GM23338 (cell line): ENCODE measurements around the gene NFIB. TPM values are rescaled to one million over a fixed set of nuclear protein-coding genes. Genes with fewer than 3 reads are reported as not detected.

Source experiments
- ATAC-seq: fragments of 200-7000 bp; cut with Tn5 transposase; 3 replicates; pipeline ENCODE4 v1.9.1; 2020
- DNase-seq: peaks from one replicate; pipeline ENCODE4 v3.0.0-alpha.2; 2015; ENCODE audit warnings: low spot score
- H2AFZ ChIP-seq: fragments of 200-600 bp; sonication (generic); 2 replicates; pipeline ENCODE4 v1.8.0; 2016; ENCODE audit warnings: antibody characterized with exemption, mild to moderate bottlenecking, moderate library complexity
- H3F3A ChIP-seq: fragments of 200-600 bp; sonication (generic); replicated peaks from 2 replicates; pipeline ENCODE4 v1.8.0; 2017; ENCODE audit warnings: antibody characterized with exemption, mixed run types, low read depth
- H3K27ac ChIP-seq: fragments of 200-600 bp; sonication (generic); 2 replicates; pipeline ENCODE4 v1.6.1; 2016; ENCODE audit warnings: low read depth
- H3K27me3 ChIP-seq: fragments of 200-600 bp; sonication (generic); 2 replicates; pipeline ENCODE4 v1.8.0; 2016; ENCODE audit warnings: mild to moderate bottlenecking, mixed run types, moderate library complexity; ENCODE audit not compliant: insufficient read depth
- H3K36me3 ChIP-seq: fragments of 200-600 bp; sonication (generic); 2 replicates; pipeline ENCODE4 v1.8.0; 2016; ENCODE audit warnings: mild to moderate bottlenecking; ENCODE audit not compliant: insufficient read depth
- H3K4me1 ChIP-seq: fragments of 200-600 bp; sonication (generic); 2 replicates; pipeline ENCODE4 v1.8.0; 2016; ENCODE audit warnings: mild to moderate bottlenecking, moderate library complexity; ENCODE audit not compliant: insufficient read depth
- H3K4me2 ChIP-seq: fragments of 200-600 bp; sonication (generic); 2 replicates; pipeline ENCODE4 v1.7.1; 2017; ENCODE audit warnings: mixed run types
- H3K4me3 ChIP-seq: fragments of 200-600 bp; sonication (generic); 2 replicates; pipeline ENCODE4 v1.6.1; 2016; ENCODE audit warnings: mixed run types
- H3K79me2 ChIP-seq: fragments of 200-600 bp; sonication (generic); replicated peaks from 2 replicates; pipeline ENCODE4 v1.8.0; 2017; ENCODE audit warnings: mild to moderate bottlenecking; ENCODE audit not compliant: insufficient read depth
- H3K9me2 ChIP-seq: fragments of 200-600 bp; sonication (generic); 2 replicates; pipeline ENCODE4 v1.8.0; 2017; ENCODE audit not compliant: insufficient read depth
- H4K20me1 ChIP-seq: fragments of 200-600 bp; sonication (generic); replicated peaks from 2 replicates; pipeline ENCODE4 v1.8.0; 2017; ENCODE audit warnings: mild to moderate bottlenecking; ENCODE audit not compliant: insufficient read depth
- H3K27ac Mint-ChIP-seq: 2 replicates; pipeline ENCODE4 v1.8.0; 2020; ENCODE audit warnings: inconsistent platforms, mild to moderate bottlenecking, moderate library complexity, mixed read lengths
- H3K27me3 Mint-ChIP-seq: 3 replicates; pipeline ENCODE4 v1.8.0; 2022; ENCODE audit warnings: low read depth, mild to moderate bottlenecking, moderate library complexity, mixed read lengths, inconsistent platforms; ENCODE audit not compliant: insufficient read depth, poor library complexity
- H3K36me3 Mint-ChIP-seq: 3 replicates; pipeline ENCODE4 v1.8.0; 2021; ENCODE audit warnings: low read depth, mild to moderate bottlenecking, inconsistent platforms, moderate library complexity, mixed read lengths
- H3K4me1 Mint-ChIP-seq: 3 replicates; pipeline ENCODE4 v1.8.0; 2020; ENCODE audit warnings: mild to moderate bottlenecking, inconsistent platforms, mixed read lengths
- H3K4me3 Mint-ChIP-seq: 3 replicates; pipeline ENCODE4 v1.8.0; 2021; ENCODE audit warnings: moderate library complexity, mild to moderate bottlenecking, inconsistent platforms, mixed read lengths
- H3K9me3 Mint-ChIP-seq: 3 replicates; pipeline ENCODE4 v1.8.0; 2020; ENCODE audit warnings: moderate library complexity, mild to moderate bottlenecking, inconsistent platforms, mixed read lengths
- CREB1 ChIP-seq: fragments of 250-450 bp; sonication (Bioruptor Pico); IDR thresholded peaks from 2 replicates; pipeline ENCODE4 v1.5.0; 2020; ENCODE audit warnings: low read depth, mild to moderate bottlenecking, moderate library complexity
- EZH2 ChIP-seq: fragments of 200-600 bp; sonication (generic); IDR thresholded peaks from one replicate; pipeline ENCODE4 v1.8.0; 2017; ENCODE audit warnings: antibody characterized with exemption, mild to moderate bottlenecking, low read depth; ENCODE audit not compliant: unreplicated experiment
- EZH2phosphoT487 ChIP-seq: fragments of 200-600 bp; sonication (generic); IDR thresholded peaks from one replicate; pipeline ENCODE4 v1.8.1; 2018; ENCODE audit warnings: antibody characterized with exemption; ENCODE audit not compliant: unreplicated experiment
- JUNB ChIP-seq: IDR thresholded peaks from one replicate; pipeline ENCODE4 v1.6.1; 2016; ENCODE audit warnings: antibody characterized with exemption; ENCODE audit not compliant: unreplicated experiment
- NANOG ChIP-seq: IDR thresholded peaks from 2 replicates; pipeline ENCODE4 v1.6.1; 2016; ENCODE audit warnings: antibody characterized with exemption, borderline replicate concordance
- POLR2AphosphoS5 ChIP-seq: IDR thresholded peaks from 2 replicates; pipeline ENCODE4 v1.6.1; 2016; ENCODE audit warnings: antibody characterized with exemption, low read depth
- STAT1 ChIP-seq: IDR thresholded peaks from one replicate; pipeline ENCODE4 v1.6.1; 2016; ENCODE audit warnings: antibody characterized with exemption; ENCODE audit not compliant: unreplicated experiment
- ZNF114 ChIP-seq: fragments of 250-450 bp; sonication (Bioruptor Pico); IDR thresholded peaks from 2 replicates; pipeline ENCODE4 v1.5.0; 2020; ENCODE audit warnings: mild to moderate bottlenecking, moderate library complexity
- ZNF331 ChIP-seq: fragments of 250-450 bp; sonication (Bioruptor Pico); IDR thresholded peaks from 2 replicates; pipeline ENCODE4 v1.5.0; 2020; ENCODE audit warnings: low read depth, mild to moderate bottlenecking, moderate library complexity
- polyA plus RNA-seq: library from polyadenylated mRNA; unstranded; fragments of >200 nt; fragmentation: Nextera tagmentation; extraction: Ambion mirVana; gene quantifications from 2 replicates; pipeline ENCODE4 v1.2.1, GENCODE V29; 2016
- total RNA-seq: library from RNA; depleted of rRNA; stranded (reverse); fragments of >200 nt; shearing (Covaris generic); gene quantifications from 2 replicates; pipeline ENCODE4 v1.2.3, GENCODE V29; 2014
- TF ChIP-seq, protein P1 (sequence below), 2 experiments: fragments of 200-600 bp in 1 of 2; sonication (generic) in 1 of 2; conservative IDR thresholded peaks; 2 replicates each; pipeline versions ENCODE4 v1.5.1 to v1.6.1; 2016 to 2017; ENCODE audit warnings: antibody characterized with exemption in 2 of 2, low read depth in 2 of 2, mild to moderate bottlenecking in 2 of 2, moderate library complexity in 1 of 2
- TF ChIP-seq, protein P2 (sequence below): IDR thresholded peaks from 2 replicates; pipeline ENCODE4 v1.6.1; 2016; ENCODE audit warnings: antibody characterized with exemption
- TF ChIP-seq, protein P3 (sequence below): fragments of 250-450 bp; sonication (Bioruptor Pico); IDR thresholded peaks from 2 replicates; pipeline ENCODE4 v1.5.0; 2020; ENCODE audit warnings: mild to moderate bottlenecking, moderate library complexity
- TF ChIP-seq, protein P4 (sequence below): IDR thresholded peaks from one replicate; pipeline ENCODE4 v1.6.1; 2018; ENCODE audit warnings: antibody characterized with exemption; ENCODE audit not compliant: unreplicated experiment

Gene NFIB
- total and polyA plus RNA-seq, 2 experiments from 2014 or later, result 3.9 to 4.7 TPM

DNA sequence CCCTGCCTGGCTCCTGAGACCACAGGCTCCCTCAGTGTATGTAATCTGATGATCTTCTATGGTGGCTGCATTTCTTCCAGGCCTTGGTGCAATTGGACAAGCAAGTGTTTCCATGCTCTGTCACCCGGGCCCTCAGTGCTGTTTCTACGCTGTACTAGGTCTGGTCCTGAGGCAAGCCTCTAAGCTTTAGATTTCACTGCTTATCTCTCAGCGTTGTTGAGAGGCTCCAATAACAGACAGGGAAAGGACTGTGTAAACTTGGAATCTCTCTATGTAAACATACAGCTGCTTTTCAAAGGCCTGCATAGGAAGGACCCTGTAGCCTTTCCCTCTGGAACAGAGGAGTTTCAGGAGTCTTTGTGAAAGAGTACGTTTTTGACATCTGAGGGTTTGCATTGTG, 38.6 kb upstream of the NFIB start:
- Histone ChIP-seq H3K36me3 (peaks cover 5% of the 10 kb centered on the region; the same call in 1 of the 2 replicates), H3K27me3 (peaks cover 73% of the 10 kb centered on the region), H4K20me1 (no peaks in the 10 kb centered on the region), H3K4me1 (peaks cover 72% of the 10 kb centered on the region), H3K27ac (no peak overlapping the region), H3K9me2 (no peaks in the 10 kb centered on the region), H2AFZ (0 out of 2 replicates have a peak overlapping the region, but pooled peaks have one; percentile 5), H3K4me3 (no peak overlapping the region), H3K4me2 (no peak overlapping the region), H3K79me2 (no peaks in the 10 kb centered on the region), H3F3A (peaks cover 6% of the 10 kb centered on the region; the same call in 1 of the 2 replicates)
- Mint-ChIP-seq H3K9me3 (no peaks in the 10 kb centered on the region; the same call in 2 of the 3 replicates), H3K36me3 (no peaks in the 10 kb centered on the region), H3K4me3 (no peak overlapping the region), H3K27me3 (peaks cover 68% of the 10 kb centered on the region), H3K27ac (no peak overlapping the region), H3K4me1 (peaks cover 54% of the 10 kb centered on the region)
- TF ChIP-seq, protein P1, sequence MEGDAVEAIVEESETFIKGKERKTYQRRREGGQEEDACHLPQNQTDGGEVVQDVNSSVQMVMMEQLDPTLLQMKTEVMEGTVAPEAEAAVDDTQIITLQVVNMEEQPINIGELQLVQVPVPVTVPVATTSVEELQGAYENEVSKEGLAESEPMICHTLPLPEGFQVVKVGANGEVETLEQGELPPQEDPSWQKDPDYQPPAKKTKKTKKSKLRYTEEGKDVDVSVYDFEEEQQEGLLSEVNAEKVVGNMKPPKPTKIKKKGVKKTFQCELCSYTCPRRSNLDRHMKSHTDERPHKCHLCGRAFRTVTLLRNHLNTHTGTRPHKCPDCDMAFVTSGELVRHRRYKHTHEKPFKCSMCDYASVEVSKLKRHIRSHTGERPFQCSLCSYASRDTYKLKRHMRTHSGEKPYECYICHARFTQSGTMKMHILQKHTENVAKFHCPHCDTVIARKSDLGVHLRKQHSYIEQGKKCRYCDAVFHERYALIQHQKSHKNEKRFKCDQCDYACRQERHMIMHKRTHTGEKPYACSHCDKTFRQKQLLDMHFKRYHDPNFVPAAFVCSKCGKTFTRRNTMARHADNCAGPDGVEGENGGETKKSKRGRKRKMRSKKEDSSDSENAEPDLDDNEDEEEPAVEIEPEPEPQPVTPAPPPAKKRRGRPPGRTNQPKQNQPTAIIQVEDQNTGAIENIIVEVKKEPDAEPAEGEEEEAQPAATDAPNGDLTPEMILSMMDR (conservative IDR thresholded peaks at IDR 0.05; ENCODE audit: low read depth in 2 of 2), result no peak
- TF ChIP-seq CREB1 (CRISPR knock-in tag) (no peak), NANOG (no peak), POLR2AphosphoS5 (no peak), ZNF114 (CRISPR knock-in tag) (no peak), JUNB (no peak), EZH2phosphoT487 (no peak), ZNF331 (CRISPR knock-in tag) (no peak), STAT1 (no peak), EZH2 (no peak)
- TF ChIP-seq, protein P2, sequence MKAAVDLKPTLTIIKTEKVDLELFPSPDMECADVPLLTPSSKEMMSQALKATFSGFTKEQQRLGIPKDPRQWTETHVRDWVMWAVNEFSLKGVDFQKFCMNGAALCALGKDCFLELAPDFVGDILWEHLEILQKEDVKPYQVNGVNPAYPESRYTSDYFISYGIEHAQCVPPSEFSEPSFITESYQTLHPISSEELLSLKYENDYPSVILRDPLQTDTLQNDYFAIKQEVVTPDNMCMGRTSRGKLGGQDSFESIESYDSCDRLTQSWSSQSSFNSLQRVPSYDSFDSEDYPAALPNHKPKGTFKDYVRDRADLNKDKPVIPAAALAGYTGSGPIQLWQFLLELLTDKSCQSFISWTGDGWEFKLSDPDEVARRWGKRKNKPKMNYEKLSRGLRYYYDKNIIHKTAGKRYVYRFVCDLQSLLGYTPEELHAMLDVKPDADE, result no peak
- TF ChIP-seq, protein P3, sequence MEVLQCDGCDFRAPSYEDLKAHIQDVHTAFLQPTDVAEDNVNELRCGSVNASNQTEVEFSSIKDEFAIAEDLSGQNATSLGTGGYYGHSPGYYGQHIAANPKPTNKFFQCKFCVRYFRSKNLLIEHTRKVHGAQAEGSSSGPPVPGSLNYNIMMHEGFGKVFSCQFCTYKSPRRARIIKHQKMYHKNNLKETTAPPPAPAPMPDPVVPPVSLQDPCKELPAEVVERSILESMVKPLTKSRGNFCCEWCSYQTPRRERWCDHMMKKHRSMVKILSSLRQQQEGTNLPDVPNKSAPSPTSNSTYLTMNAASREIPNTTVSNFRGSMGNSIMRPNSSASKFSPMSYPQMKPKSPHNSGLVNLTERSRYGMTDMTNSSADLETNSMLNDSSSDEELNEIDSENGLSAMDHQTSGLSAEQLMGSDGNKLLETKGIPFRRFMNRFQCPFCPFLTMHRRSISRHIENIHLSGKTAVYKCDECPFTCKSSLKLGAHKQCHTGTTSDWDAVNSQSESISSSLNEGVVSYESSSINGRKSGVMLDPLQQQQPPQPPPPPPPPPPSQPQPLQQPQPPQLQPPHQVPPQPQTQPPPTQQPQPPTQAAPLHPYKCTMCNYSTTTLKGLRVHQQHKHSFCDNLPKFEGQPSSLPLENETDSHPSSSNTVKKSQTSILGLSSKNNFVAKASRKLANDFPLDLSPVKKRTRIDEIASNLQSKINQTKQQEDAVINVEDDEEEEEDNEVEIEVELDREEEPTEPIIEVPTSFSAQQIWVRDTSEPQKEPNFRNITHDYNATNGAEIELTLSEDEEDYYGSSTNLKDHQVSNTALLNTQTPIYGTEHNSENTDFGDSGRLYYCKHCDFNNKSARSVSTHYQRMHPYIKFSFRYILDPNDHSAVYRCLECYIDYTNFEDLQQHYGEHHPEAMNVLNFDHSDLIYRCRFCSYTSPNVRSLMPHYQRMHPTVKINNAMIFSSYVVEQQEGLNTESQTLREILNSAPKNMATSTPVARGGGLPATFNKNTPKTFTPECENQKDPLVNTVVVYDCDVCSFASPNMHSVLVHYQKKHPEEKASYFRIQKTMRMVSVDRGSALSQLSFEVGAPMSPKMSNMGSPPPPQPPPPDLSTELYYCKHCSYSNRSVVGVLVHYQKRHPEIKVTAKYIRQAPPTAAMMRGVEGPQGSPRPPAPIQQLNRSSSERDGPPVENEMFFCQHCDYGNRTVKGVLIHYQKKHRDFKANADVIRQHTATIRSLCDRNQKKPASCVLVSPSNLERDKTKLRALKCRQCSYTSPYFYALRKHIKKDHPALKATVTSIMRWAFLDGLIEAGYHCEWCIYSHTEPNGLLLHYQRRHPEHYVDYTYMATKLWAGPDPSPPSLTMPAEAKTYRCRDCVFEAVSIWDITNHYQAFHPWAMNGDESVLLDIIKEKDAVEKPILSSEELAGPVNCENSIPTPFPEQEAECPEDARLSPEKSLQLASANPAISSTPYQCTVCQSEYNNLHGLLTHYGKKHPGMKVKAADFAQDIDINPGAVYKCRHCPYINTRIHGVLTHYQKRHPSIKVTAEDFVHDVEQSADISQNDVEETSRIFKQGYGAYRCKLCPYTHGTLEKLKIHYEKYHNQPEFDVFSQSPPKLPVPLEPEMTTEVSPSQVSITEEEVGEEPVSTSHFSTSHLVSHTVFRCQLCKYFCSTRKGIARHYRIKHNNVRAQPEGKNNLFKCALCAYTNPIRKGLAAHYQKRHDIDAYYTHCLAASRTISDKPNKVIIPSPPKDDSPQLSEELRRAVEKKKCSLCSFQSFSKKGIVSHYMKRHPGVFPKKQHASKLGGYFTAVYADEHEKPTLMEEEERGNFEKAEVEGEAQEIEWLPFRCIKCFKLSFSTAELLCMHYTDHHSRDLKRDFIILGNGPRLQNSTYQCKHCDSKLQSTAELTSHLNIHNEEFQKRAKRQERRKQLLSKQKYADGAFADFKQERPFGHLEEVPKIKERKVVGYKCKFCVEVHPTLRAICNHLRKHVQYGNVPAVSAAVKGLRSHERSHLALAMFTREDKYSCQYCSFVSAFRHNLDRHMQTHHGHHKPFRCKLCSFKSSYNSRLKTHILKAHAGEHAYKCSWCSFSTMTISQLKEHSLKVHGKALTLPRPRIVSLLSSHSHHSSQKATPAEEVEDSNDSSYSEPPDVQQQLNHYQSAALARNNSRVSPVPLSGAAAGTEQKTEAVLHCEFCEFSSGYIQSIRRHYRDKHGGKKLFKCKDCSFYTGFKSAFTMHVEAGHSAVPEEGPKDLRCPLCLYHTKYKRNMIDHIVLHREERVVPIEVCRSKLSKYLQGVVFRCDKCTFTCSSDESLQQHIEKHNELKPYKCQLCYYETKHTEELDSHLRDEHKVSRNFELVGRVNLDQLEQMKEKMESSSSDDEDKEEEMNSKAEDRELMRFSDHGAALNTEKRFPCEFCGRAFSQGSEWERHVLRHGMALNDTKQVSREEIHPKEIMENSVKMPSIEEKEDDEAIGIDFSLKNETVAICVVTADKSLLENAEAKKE (CRISPR knock-in tag), result no peak
- TF ChIP-seq, protein P4, sequence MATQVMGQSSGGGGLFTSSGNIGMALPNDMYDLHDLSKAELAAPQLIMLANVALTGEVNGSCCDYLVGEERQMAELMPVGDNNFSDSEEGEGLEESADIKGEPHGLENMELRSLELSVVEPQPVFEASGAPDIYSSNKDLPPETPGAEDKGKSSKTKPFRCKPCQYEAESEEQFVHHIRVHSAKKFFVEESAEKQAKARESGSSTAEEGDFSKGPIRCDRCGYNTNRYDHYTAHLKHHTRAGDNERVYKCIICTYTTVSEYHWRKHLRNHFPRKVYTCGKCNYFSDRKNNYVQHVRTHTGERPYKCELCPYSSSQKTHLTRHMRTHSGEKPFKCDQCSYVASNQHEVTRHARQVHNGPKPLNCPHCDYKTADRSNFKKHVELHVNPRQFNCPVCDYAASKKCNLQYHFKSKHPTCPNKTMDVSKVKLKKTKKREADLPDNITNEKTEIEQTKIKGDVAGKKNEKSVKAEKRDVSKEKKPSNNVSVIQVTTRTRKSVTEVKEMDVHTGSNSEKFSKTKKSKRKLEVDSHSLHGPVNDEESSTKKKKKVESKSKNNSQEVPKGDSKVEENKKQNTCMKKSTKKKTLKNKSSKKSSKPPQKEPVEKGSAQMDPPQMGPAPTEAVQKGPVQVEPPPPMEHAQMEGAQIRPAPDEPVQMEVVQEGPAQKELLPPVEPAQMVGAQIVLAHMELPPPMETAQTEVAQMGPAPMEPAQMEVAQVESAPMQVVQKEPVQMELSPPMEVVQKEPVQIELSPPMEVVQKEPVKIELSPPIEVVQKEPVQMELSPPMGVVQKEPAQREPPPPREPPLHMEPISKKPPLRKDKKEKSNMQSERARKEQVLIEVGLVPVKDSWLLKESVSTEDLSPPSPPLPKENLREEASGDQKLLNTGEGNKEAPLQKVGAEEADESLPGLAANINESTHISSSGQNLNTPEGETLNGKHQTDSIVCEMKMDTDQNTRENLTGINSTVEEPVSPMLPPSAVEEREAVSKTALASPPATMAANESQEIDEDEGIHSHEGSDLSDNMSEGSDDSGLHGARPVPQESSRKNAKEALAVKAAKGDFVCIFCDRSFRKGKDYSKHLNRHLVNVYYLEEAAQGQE, result no peak
- no peak for ATAC-seq
- DNase-seq, result no peak
